ENCODE results near the gene ZHX3. TPM values are rescaled to one million over a fixed set of nuclear protein-coding genes. Genes with fewer than 3 reads are reported as not detected.

ZHX3 gene
- polyA plus RNA-seq, 1 donor from 2014 or later, result 3.4 TPM

DNA sequence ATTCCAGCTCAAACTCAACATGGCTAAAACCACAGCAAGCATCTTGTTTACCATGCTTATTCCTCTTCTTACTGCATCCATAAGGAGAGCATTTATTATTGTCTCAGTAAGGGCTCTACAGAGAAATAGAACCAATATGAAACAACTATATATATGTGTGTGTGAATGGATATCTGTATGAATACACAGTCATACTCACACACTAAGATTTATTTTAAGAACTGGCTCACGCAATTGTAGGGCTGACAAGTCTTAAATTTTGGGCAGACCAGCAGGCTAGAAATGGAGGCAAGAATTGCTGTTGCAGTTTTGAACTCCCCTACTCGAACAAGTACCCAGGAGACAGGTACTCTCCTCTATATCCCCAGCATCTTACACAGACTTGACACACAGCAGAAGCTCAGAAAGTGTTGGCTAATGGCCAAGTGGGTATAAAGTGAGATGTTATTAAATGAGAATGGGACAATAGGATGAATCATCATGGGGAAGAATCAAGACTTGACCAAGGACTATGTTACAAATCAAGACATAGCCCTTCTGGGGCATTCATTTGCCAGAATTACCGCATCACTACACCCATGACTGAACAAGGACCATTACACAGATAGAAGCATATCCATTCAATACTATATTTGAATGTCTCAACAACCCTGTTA, 13.0 kb downstream of the ZHX3 start:
- Mint-ChIP-seq H3K27ac (no peak overlapping the region), H3K27me3 (no peaks in the 10 kb centered on the region), H3K9me3 (no peaks in the 10 kb centered on the region), H3K4me1 (peaks cover 13 to 16% (median 15%) of the 10 kb centered on the region in 3 donors), H3K4me3 (no peak overlapping the region), H3K36me3 (no peaks in the 10 kb centered on the region)

- H3K4me1 Mint-ChIP-seq, result peaks cover 13 to 16% (median 15%) of the 10 kb centered on the region in 3 donors
- H3K27ac Mint-ChIP-seq, result no peak overlapping the region
- no peaks in the 10 kb centered on the region for H3K27me3 Mint-ChIP-seq
- no peak overlapping the region for H3K4me3 Mint-ChIP-seq
- no peaks in the 10 kb centered on the region for H3K9me3 Mint-ChIP-seq
- no peaks in the 10 kb centered on the region for H3K36me3 Mint-ChIP-seq
Observed at GRCh38 chr20:41304002-41304401, 13.5 kb downstream of the ZHX3 start.

DNA sequence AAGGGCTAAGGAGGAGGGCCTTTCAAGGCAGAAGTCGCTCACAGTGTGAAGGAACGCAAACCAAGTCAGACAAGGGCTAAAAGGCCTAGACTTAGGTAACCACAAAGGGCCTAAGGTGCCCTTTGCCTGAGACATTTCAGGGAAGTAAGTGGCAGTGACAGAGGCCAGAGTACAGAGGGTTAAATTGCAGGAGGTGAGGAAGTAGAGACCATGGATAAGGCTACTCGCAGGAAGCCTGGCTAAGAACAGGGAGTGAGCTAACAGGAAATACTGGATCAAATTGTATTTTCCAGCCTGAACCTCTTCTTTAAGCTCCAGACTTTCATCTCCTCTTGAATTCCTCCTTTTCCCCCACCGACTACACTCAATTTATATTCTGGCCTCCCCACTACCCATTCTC, 16.6 kb downstream of the ZHX3 start:
- Mint-ChIP-seq H3K4me3 (no peak overlapping the region), H3K4me1 (peaks cover under 1 to 4% (median 3%) of the 10 kb centered on the region in 3 donors), H3K27ac (no peak overlapping the region), H3K27me3 (no peaks in the 10 kb centered on the region), H3K36me3 (peaks cover 2% of the 10 kb centered on the region), H3K9me3 (no peaks in the 10 kb centered on the region)

DNA sequence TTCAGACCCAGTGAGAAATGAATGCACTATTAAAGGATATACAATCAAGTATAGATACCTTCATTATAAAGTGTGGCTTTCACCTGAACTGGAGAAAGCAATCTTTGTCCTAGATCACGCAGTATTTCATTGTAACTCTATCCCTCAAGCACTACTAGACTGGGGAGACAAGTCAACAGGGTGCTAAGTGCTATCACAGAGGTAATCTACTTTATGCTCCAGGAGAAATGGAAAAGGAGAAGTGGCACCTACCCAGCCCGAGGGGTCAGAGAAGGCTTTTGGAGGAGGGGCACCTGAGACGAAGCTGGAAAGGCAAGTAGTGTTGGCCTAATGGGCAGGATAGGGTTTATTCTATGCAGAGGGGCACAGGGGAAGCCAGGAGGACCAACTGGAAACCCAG, 17.1 kb downstream of the ZHX3 start:
- peaks cover 0 to 4% (median 3%) of the 10 kb centered on the region in 3 donors for H3K4me1 Mint-ChIP-seq
- peaks cover 2% of the 10 kb centered on the region for H3K36me3 Mint-ChIP-seq
- H3K4me3 Mint-ChIP-seq, result no peak overlapping the region
- no peak overlapping the region for H3K27ac Mint-ChIP-seq
- H3K27me3 Mint-ChIP-seq, result no peaks in the 10 kb centered on the region
- no peaks in the 10 kb centered on the region for H3K9me3 Mint-ChIP-seq

GRCh38 chr20:41299899-41300298, 17.6 kb downstream of the ZHX3 start:
- Mint-ChIP-seq H3K4me3 (no peak overlapping the region), H3K27ac (no peak overlapping the region), H3K36me3 (peaks cover 2% of the 10 kb centered on the region), H3K27me3 (no peaks in the 10 kb centered on the region), H3K4me1 (peaks cover 0 to 3% (median 2%) of the 10 kb centered on the region in 3 donors), H3K9me3 (no peaks in the 10 kb centered on the region)

GRCh38 chr20:41293269-41294037, 24.1 kb downstream of the ZHX3 start:
- Mint-ChIP-seq H3K9me3 (no peaks in the 10 kb centered on the region), H3K4me1 (peaks cover 0 to 2% (median 0%) of the 10 kb centered on the region in 3 donors), H3K27ac (no peak overlapping the region), H3K4me3 (no peak overlapping the region), H3K36me3 (peaks cover 2% of the 10 kb centered on the region), H3K27me3 (no peaks in the 10 kb centered on the region)

DNA sequence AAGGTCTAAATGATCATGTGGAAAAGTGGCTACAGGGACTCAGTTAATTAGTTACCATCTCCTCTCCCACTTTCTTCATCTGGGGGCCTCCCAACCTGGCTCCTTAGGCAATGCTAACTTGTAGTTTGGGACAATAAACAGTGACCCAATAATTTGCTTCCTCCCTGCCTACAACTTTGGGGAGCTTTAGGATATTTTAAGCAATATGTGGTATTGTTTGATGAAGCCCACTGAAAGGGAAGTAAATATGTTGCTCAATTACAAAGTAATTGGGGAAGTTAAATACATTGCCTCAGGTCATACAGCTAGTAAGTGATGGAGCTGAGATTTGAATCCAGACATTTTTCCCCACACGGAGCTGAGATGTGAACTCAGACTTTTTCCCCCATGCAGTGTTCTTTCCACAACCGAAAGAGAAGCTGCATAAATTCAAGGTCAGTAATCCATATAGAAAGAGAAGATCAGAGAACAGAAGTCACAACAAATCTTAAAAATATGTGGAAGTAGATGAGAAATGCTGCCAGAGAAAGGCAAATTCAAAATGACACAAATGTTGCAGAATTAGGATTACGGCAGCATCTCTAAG, 26.6 kb downstream of the ZHX3 start:
- Mint-ChIP-seq H3K4me3 (no peak overlapping the region), H3K9me3 (peaks cover 0 to 10% (median 6%) of the 10 kb centered on the region in 3 donors), H3K27me3 (no peaks in the 10 kb centered on the region), H3K36me3 (peaks cover 5% of the 10 kb centered on the region), H3K4me1 (peaks cover 0 to 2% (median 0%) of the 10 kb centered on the region in 3 donors), H3K27ac (no peak overlapping the region)

DNA sequence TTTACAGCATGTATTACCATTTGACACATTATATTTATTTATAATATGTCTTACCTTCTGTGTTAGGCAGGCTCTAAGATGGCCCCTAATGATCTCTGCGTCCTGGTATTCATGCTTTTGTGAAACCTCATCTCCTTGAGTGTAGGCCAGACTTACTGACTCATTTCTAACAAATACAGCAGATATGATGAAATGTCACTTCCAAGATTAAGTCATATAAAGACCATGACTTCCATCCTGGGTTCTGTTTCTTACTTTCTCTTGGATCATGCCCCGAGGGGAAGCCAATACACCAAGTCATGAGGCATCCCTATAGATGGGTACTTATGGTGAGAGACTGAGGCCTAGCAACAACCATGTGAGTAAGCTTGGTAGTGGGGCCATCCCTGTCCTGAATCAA, 30.2 kb downstream of the ZHX3 start:
- no peaks in the 10 kb centered on the region for H3K27me3 Mint-ChIP-seq
- H3K4me3 Mint-ChIP-seq, result no peak overlapping the region
- H3K9me3 Mint-ChIP-seq, result peaks cover 0 to 10% (median 6%) of the 10 kb centered on the region in 3 donors
- H3K36me3 Mint-ChIP-seq, result peaks cover 7% of the 10 kb centered on the region
- H3K4me1 Mint-ChIP-seq, result peaks cover 0 to 3% (median 2%) of the 10 kb centered on the region in 3 donors
- no peak overlapping the region for H3K27ac Mint-ChIP-seq

DNA sequence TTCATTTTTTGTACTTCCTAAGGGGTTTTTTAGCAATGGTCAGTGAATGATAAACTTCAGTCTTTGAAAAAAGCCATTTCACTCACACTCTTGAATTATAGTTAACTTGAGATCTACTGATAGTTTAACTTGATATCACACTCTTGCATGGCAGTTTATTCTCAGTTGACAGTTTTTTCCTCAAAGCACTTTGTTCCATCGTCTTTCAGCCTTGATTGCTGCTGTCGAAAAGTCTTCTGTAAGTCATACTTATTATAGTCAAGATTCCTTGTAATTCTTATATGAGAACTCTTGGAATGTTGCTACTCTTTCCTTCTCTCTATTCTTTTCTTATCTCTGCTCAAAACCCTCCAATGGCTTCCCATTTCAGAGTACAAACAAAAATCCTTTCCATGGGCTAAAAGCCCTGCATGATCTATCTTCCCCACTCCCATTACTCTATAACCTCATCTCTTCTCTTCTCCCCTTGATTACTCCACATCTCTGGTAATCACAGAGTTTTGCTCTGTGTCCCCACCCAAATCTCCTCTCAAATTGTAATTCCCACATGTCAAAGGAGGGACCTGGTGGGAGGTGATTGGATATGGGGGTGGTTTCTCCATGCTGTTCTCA, 31.2 kb downstream of the ZHX3 start:
- Mint-ChIP-seq H3K4me3 (no peak overlapping the region), H3K36me3 (peaks cover 7% of the 10 kb centered on the region), H3K9me3 (peaks cover 0 to 10% (median 6%) of the 10 kb centered on the region in 3 donors), H3K4me1 (peaks cover 0 to 3% (median 2%) of the 10 kb centered on the region in 3 donors), H3K27me3 (no peaks in the 10 kb centered on the region), H3K27ac (no peak overlapping the region)

DNA sequence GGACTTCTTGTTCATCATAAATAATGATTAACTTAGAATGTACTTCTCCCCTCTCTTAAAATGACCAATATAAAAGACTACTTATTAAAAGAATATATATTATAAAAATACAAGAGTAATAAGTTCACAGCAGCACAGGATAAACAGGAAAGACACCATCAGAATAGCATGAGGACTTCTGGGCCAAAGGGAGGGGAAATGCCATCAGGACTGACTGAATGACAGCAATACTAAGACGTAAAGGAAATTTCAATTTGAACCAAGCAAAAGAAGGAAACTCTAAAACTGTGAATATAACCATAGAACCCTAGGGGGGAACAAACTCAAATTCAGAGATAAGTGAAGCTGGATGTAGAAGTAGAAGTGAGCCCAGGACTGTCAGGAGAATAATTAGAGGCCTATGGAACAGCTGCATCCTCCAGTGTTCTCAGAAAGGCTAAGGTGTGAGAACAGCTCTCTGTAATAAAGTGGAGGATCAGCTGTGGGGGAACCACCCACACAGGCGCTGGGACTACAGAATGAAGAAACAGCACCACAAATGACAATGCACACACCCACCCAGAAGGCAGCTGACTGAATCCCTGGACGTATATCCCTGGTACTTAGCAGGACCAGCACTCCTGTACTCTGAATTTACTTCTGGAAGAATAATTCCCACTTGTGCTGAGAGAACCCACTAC, 37.8 kb downstream of the ZHX3 start:
- Mint-ChIP-seq H3K36me3 (peaks cover 1% of the 10 kb centered on the region), H3K4me1 (peaks cover 0 to 5% (median 0%) of the 10 kb centered on the region in 3 donors), H3K9me3 (no peaks in the 10 kb centered on the region), H3K27ac (no peak overlapping the region), H3K4me3 (no peak overlapping the region), H3K27me3 (no peaks in the 10 kb centered on the region)

DNA sequence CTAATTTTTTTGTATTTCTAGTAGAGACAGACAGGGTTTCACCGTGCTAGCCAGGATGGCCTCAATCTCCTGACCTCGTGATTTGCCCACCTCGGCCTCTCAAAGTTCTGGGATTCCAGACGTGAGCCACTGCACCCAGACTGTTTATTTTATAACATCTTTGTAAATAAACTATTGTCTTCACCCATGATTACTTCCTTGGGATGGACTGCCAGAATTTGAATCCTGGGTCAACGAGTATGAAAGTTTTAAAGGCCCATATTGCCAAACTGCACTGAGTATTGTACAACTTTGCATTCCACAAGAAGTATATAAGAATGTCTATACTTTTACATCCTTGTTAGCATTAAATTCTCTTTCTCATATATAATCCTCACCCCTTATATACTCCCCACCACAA, 38.6 kb downstream of the ZHX3 start:
- Mint-ChIP-seq H3K27me3 (no peaks in the 10 kb centered on the region), H3K9me3 (no peaks in the 10 kb centered on the region), H3K4me3 (no peak overlapping the region), H3K4me1 (peaks cover 0 to 3% (median 0%) of the 10 kb centered on the region in 3 donors), H3K36me3 (no peaks in the 10 kb centered on the region), H3K27ac (no peak overlapping the region)

GRCh38 chr20:41277049-41277448, 40.5 kb downstream of the ZHX3 start:
- Mint-ChIP-seq H3K36me3 (no peaks in the 10 kb centered on the region), H3K4me3 (no peak overlapping the region), H3K4me1 (peaks cover 0 to 3% (median 1%) of the 10 kb centered on the region in 3 donors), H3K27me3 (no peaks in the 10 kb centered on the region), H3K9me3 (peaks cover 0 to 1% (median 0%) of the 10 kb centered on the region in 3 donors), H3K27ac (no peak overlapping the region)

- Mint-ChIP-seq H3K4me1 (peaks cover 0 to 3% (median 1%) of the 10 kb centered on the region in 3 donors), H3K27ac (no peak overlapping the region), H3K9me3 (peaks cover 0 to 1% (median 0%) of the 10 kb centered on the region in 3 donors), H3K36me3 (no peaks in the 10 kb centered on the region), H3K27me3 (no peaks in the 10 kb centered on the region), H3K4me3 (no peak overlapping the region)
Observed at GRCh38 chr20:41276317-41276751, 41.2 kb downstream of the ZHX3 start.

- Mint-ChIP-seq H3K4me3 (no peak overlapping the region), H3K27me3 (no peaks in the 10 kb centered on the region), H3K27ac (no peak overlapping the region), H3K36me3 (no peaks in the 10 kb centered on the region), H3K9me3 (peaks cover 0 to 1% (median 0%) of the 10 kb centered on the region in 3 donors), H3K4me1 (peaks cover 0 to 3% (median 1%) of the 10 kb centered on the region in 3 donors)
Observed at GRCh38 chr20:41275301-41275731, 42.2 kb downstream of the ZHX3 start.

All from IgD-negative memory B cell (primary cell).